ENCODE results near the gene PPFIBP1. TPM values are rescaled to one million over a fixed set of nuclear protein-coding genes. Genes with fewer than 3 reads are reported as not detected.
A peak's percentile ranks its signal among the peaks of the same experiment; 100 is the strongest.
"Not testable (repeated sequence)": the region's sequence is repeated elsewhere in the genome, so short reads cannot be mapped to it uniquely, and the experiment has no call there.

PPFIBP1 gene
- total RNA-seq, 1 donor from 2014 or later, result 84.1 TPM

GRCh38 chr12:27635349-27635972 lies 111.5 kb downstream of the PPFIBP1 start:
- Mint-ChIP-seq H3K27me3 (ENCODE audit: unreplicated experiment) (no peaks in the 10 kb centered on the region), H3K27ac (ENCODE audit: unreplicated experiment) (peak overlapping the region; percentile 47), H3K9me3 (ENCODE audit: unreplicated experiment) (no peaks in the 10 kb centered on the region), H3K36me3 (ENCODE audit: unreplicated experiment) (peaks cover 25% of the 10 kb centered on the region), H3K4me3 (ENCODE audit: unreplicated experiment) (no peak overlapping the region), H3K4me1 (ENCODE audit: unreplicated experiment) (peaks cover 29% of the 10 kb centered on the region)
- DNase-seq (ENCODE audit: extremely low spot score, unreplicated experiment), result no peak
- TF ChIP-seq CTCF (IDR thresholded peaks at IDR 0.05), result peak; percentile 78

GRCh38 chr12:27636569-27636968 lies 112.6 kb downstream of the PPFIBP1 start:
- H3K9me3 Mint-ChIP-seq (ENCODE audit: unreplicated experiment); H3K27me3 Mint-ChIP-seq (ENCODE audit: unreplicated experiment); DNase-seq (ENCODE audit: extremely low spot score, unreplicated experiment); H3K4me3 Mint-ChIP-seq (ENCODE audit: unreplicated experiment); H3K27ac Mint-ChIP-seq (ENCODE audit: unreplicated experiment): not testable (repeated sequence)
- Mint-ChIP-seq H3K36me3 (ENCODE audit: unreplicated experiment) (peaks cover 25% of the 10 kb centered on the region), H3K4me1 (ENCODE audit: unreplicated experiment) (peaks cover 40% of the 10 kb centered on the region)

- no peaks in the 10 kb centered on the region for H3K9me3 Mint-ChIP-seq (ENCODE audit: unreplicated experiment)
- peaks cover 42% of the 10 kb centered on the region for H3K4me1 Mint-ChIP-seq (ENCODE audit: unreplicated experiment)
- H3K27ac Mint-ChIP-seq (ENCODE audit: unreplicated experiment), result no peak overlapping the region
- peaks cover 25% of the 10 kb centered on the region for H3K36me3 Mint-ChIP-seq (ENCODE audit: unreplicated experiment)
- H3K4me3 Mint-ChIP-seq (ENCODE audit: unreplicated experiment), result no peak overlapping the region
- TF ChIP-seq CTCF (IDR thresholded peaks at IDR 0.05), result no peak
- H3K27me3 Mint-ChIP-seq (ENCODE audit: unreplicated experiment), result no peaks in the 10 kb centered on the region
- DNase-seq (ENCODE audit: extremely low spot score, unreplicated experiment), result no peak
Measured at GRCh38 chr12:27637524-27637923, 113.5 kb downstream of the PPFIBP1 start.

- no peak overlapping the region for H3K4me3 Mint-ChIP-seq (ENCODE audit: unreplicated experiment)
- peaks cover 18% of the 10 kb centered on the region for H3K36me3 Mint-ChIP-seq (ENCODE audit: unreplicated experiment)
- peaks cover 45% of the 10 kb centered on the region for H3K4me1 Mint-ChIP-seq (ENCODE audit: unreplicated experiment)
- H3K9me3 Mint-ChIP-seq (ENCODE audit: unreplicated experiment), result no peaks in the 10 kb centered on the region
- no peak for DNase-seq (ENCODE audit: extremely low spot score, unreplicated experiment)
- H3K27ac Mint-ChIP-seq (ENCODE audit: unreplicated experiment), result peak overlapping the region; percentile 87
- no peaks in the 10 kb centered on the region for H3K27me3 Mint-ChIP-seq (ENCODE audit: unreplicated experiment)
- no peak for TF ChIP-seq CTCF (IDR thresholded peaks at IDR 0.05)
Measured at GRCh38 chr12:27639265-27639664, 115.3 kb downstream of the PPFIBP1 start.

- H3K4me1 Mint-ChIP-seq (ENCODE audit: unreplicated experiment), result peaks cover 53% of the 10 kb centered on the region
- H3K4me3 Mint-ChIP-seq (ENCODE audit: unreplicated experiment), result peak overlapping the region; percentile 16
- H3K27me3 Mint-ChIP-seq (ENCODE audit: unreplicated experiment); H3K9me3 Mint-ChIP-seq (ENCODE audit: unreplicated experiment); DNase-seq (ENCODE audit: extremely low spot score, unreplicated experiment); H3K36me3 Mint-ChIP-seq (ENCODE audit: unreplicated experiment): not testable (repeated sequence)
- H3K27ac Mint-ChIP-seq (ENCODE audit: unreplicated experiment), result peak overlapping the region; percentile 87
Measured at GRCh38 chr12:27640566-27641200, 116.7 kb downstream of the PPFIBP1 start.

- Mint-ChIP-seq H3K36me3 (ENCODE audit: unreplicated experiment) (peaks cover 10% of the 10 kb centered on the region), H3K27ac (ENCODE audit: unreplicated experiment) (peak overlapping the region; percentile 34), H3K4me1 (ENCODE audit: unreplicated experiment) (peaks cover 56% of the 10 kb centered on the region)
- not testable (repeated sequence) for H3K4me3 Mint-ChIP-seq (ENCODE audit: unreplicated experiment); DNase-seq (ENCODE audit: extremely low spot score, unreplicated experiment); H3K27me3 Mint-ChIP-seq (ENCODE audit: unreplicated experiment); H3K9me3 Mint-ChIP-seq (ENCODE audit: unreplicated experiment)
Measured at GRCh38 chr12:27642361-27642760, 118.4 kb downstream of the PPFIBP1 start.

GRCh38 chr12:27642892-27643291 lies 118.9 kb downstream of the PPFIBP1 start:
- DNase-seq (ENCODE audit: extremely low spot score, unreplicated experiment); H3K9me3 Mint-ChIP-seq (ENCODE audit: unreplicated experiment): not testable (repeated sequence)
- H3K36me3 Mint-ChIP-seq (ENCODE audit: unreplicated experiment), result peaks cover 13% of the 10 kb centered on the region

More at GRCh38 chr12:27642892-27643291, 118.9 kb downstream of the PPFIBP1 start:
- not testable (repeated sequence) for H3K4me3 Mint-ChIP-seq (ENCODE audit: unreplicated experiment); H3K27me3 Mint-ChIP-seq (ENCODE audit: unreplicated experiment)
- H3K27ac Mint-ChIP-seq (ENCODE audit: unreplicated experiment), result peak overlapping the region; percentile 34
- peaks cover 56% of the 10 kb centered on the region for H3K4me1 Mint-ChIP-seq (ENCODE audit: unreplicated experiment)
